Esophagus squamous epithelium (tissue), 5 donors: ENCODE results near the gene COMT. TPM values are rescaled to one million over a fixed set of nuclear protein-coding genes. Genes with fewer than 3 reads are reported as not detected.

Source experiments
- DNase-seq: peaks from one replicate; lab custom pipeline; 2025; lab: John Stamatoyannopoulos, UW
- H3K27ac ChIP-seq, 4 donors: fragments of 200-600 bp; sonication (generic); one replicate each; pipeline ENCODE4 v1.5.1; 2016 to 2019; ENCODE audit warnings: mild to moderate bottlenecking in 1 of 4
- H3K27me3 ChIP-seq, 4 donors: fragments of 200-600 bp; sonication (generic); 1 replicate in 3 of 4; 2 replicates in 1 of 4; pipeline versions ENCODE4 v1.5.1 to v1.6.0; 2017 to 2021; ENCODE audit warnings: antibody characterized with exemption in 1 of 4
- H3K36me3 ChIP-seq, 3 donors: fragments of 200-600 bp; sonication (generic); one replicate each; pipeline ENCODE4 v1.5.1; 2016 to 2019
- H3K4me1 ChIP-seq, 3 donors: fragments of 200-600 bp; sonication (generic); one replicate each; pipeline ENCODE4 v1.5.1; 2017 to 2019
- H3K4me3 ChIP-seq, 4 donors: fragments of 200-600 bp; sonication (generic); 1 replicate in 3 of 4; 2 replicates in 1 of 4; pipeline ENCODE4 v1.5.1; 2016 to 2019; ENCODE audit warnings: mild to moderate bottlenecking in 2 of 4, moderate library complexity in 1 of 4
- H3K9me3 ChIP-seq, 3 donors: fragments of 200-600 bp; sonication (generic); one replicate each; pipeline ENCODE4 v1.5.1; 2016 to 2019
- CTCF ChIP-seq, 6 experiments: fragments of 450-650 bp in 4 of 6; fragments of 200-600 bp in 2 of 6; sonication (generic) in 2 of 6; IDR thresholded peaks; one replicate each; pipeline ENCODE4 v1.5.1; 2016 to 2019; ENCODE audit warnings: antibody characterized with exemption in 6 of 6, mild to moderate bottlenecking in 4 of 6, moderate library complexity in 4 of 6
- POLR2A ChIP-seq, 4 donors: fragments of 450-650 bp; IDR thresholded peaks; one replicate each; pipeline ENCODE4 v1.6.1; 2017; ENCODE audit warnings: antibody characterized with exemption in 4 of 4, mild to moderate bottlenecking in 4 of 4, moderate library complexity in 3 of 4
- WGBS, 2 donors: methylation state at CpG; one replicate each; pipeline ENCODE4 v1.1.5; 2018; 5-methylcytosine and 5-hydroxymethylcytosine counted together
- intact Hi-C: fragments of 100-400 bp; cut with DNase I; formaldehyde crosslinking; loops from one replicate; pipeline ENCODE4 v1.15.0; 2022
- total RNA-seq, 4 donors: library from RNA; depleted of rRNA; stranded (reverse); fragments of >200 nt; gene quantifications; one replicate each; pipeline ENCODE4 v1.1.0, GENCODE V29; 2016
- donor health status: DM: yes; HTN: yes; CAD: no.

Gene COMT
- total RNA-seq, 4 donors from 2014 or later: 210 to 422 (median 234) TPM

- Histone ChIP-seq H3K27me3 (peaks cover 0 to 32% (median 0%) of the 10 kb centered on the region in 4 donors), H3K27ac (no peak overlapping the region), H3K4me1 (peaks cover 11 to 40% (median 14%) of the 10 kb centered on the region in 3 donors), H3K9me3 (no peaks in the 10 kb centered on the region), H3K36me3 (no peaks in the 10 kb centered on the region), H3K4me3 (no peak overlapping the region)
- no peak for DNase-seq
- 33 to 44% methylated on average over 1 to 2 of the region's 11 CpGs for WGBS, 2 donors
- intact Hi-C loops: no loop called here
- peak; percentile 17 to 65 (median 46) for TF ChIP-seq CTCF (IDR thresholded peaks at IDR 0.05)
- no peak for TF ChIP-seq POLR2A (IDR thresholded peaks at IDR 0.05)
Measured at GRCh38 chr22:20013382-20013871, 71.9 kb downstream of the COMT start.

- 17% methylated on average over 1 of the region's 5 CpGs; no CpG with 5 or more reads in 1 of the 2 donors for WGBS, 2 donors
- peaks cover 0 to 35% (median 0%) of the 10 kb centered on the region in 4 donors for H3K27me3 ChIP-seq
- no peak for DNase-seq
- no peak overlapping the region for H3K4me3 ChIP-seq
- TF ChIP-seq CTCF (IDR thresholded peaks at IDR 0.05) (no peak), POLR2A (IDR thresholded peaks at IDR 0.05) (no peak)
- H3K36me3 ChIP-seq: no peaks in the 10 kb centered on the region
- peaks cover 11 to 40% (median 14%) of the 10 kb centered on the region in 3 donors for H3K4me1 ChIP-seq
- H3K27ac ChIP-seq: no peak overlapping the region
- H3K9me3 ChIP-seq: no peaks in the 10 kb centered on the region
- intact Hi-C loops: no loop called here
Measured at GRCh38 chr22:20014526-20015186, 73.1 kb downstream of the COMT start.

- peaks cover 0 to 35% (median 0%) of the 10 kb centered on the region in 4 donors for H3K27me3 ChIP-seq
- H3K27ac ChIP-seq: no peak overlapping the region
- intact Hi-C loops: no loop called here
- DNase-seq: no peak
- no peak for TF ChIP-seq POLR2A (IDR thresholded peaks at IDR 0.05)
- no peak for TF ChIP-seq CTCF (IDR thresholded peaks at IDR 0.05)
- H3K4me1 ChIP-seq: peaks cover 12 to 43% (median 14%) of the 10 kb centered on the region in 3 donors
- H3K9me3 ChIP-seq: no peaks in the 10 kb centered on the region
- 100% methylated on average over 1 of the region's 10 CpGs; no CpG with 5 or more reads in 1 of the 2 donors for WGBS, 2 donors
- no peak overlapping the region for H3K4me3 ChIP-seq
- H3K36me3 ChIP-seq: no peaks in the 10 kb centered on the region
Measured at GRCh38 chr22:20015187-20015625, 73.6 kb downstream of the COMT start.

GRCh38 chr22:20015971-20016733 is 74.6 kb downstream of the COMT start:
- no peaks in the 10 kb centered on the region for H3K36me3 ChIP-seq
- intact Hi-C loops: no loop called here
- H3K4me1 ChIP-seq: peaks cover 14 to 43% (median 15%) of the 10 kb centered on the region in 3 donors
- peak overlapping the region in 2 of 4 donors; percentile 33 to 46 for H3K27ac ChIP-seq
- no peak for DNase-seq
- TF ChIP-seq POLR2A (IDR thresholded peaks at IDR 0.05): no peak
- no peak for TF ChIP-seq CTCF (IDR thresholded peaks at IDR 0.05)
- WGBS, 2 donors: 0 to 7% methylated on average over 1 to 2 of the region's 101 CpGs
- peaks cover 0 to 35% (median 0%) of the 10 kb centered on the region in 4 donors for H3K27me3 ChIP-seq
- no peaks in the 10 kb centered on the region for H3K9me3 ChIP-seq
- peak overlapping the region; percentile 60 to 90 (median 77) for H3K4me3 ChIP-seq
